Measurements from ENCODE around the gene FGFRL1. TPM values are rescaled to one million over a fixed set of nuclear protein-coding genes. Genes with fewer than 3 reads are reported as not detected.
A peak's percentile ranks its signal among the peaks of the same experiment; 100 is the strongest.

The FGFRL1 gene
- total RNA-seq, 4 donors from 2014 or later = 11.7 to 15.9 (median 14.2) TPM

- peaks cover 22 to 34% (median 29%) of the 10 kb centered on the region in 4 donors for H3K4me1 ChIP-seq
- no peaks in the 10 kb centered on the region for H3K9me3 ChIP-seq
- peak overlapping the region in 3 of 4 donors; percentile 13 to 40 (median 15) for H3K4me3 ChIP-seq
- in situ Hi-C loops (cut with MboI; ENCODE audit: low pct_ligation_motif_present in 1 of 4, low pct_unique_long_range_greater_than_20kb in 1 of 4, low sequenced_read_pairs in 3 of 4) = no loop called here
- WGBS, 2 donors (ENCODE audit: low coverage in 1 of 2) = 49 to 53% methylated on average over 9 to 23 of the region's 23 CpGs
- DNase-seq = peak; percentile 89
- H3K27ac ChIP-seq = peak overlapping the region in 3 of 4 donors; percentile 11 to 27 (median 14)
- TF ChIP-seq POLR2A (IDR thresholded peaks at IDR 0.05) (peak; percentile 55), EP300 (IDR thresholded peaks at IDR 0.05; ENCODE audit: low read depth) (no peak), POLR2AphosphoS5 (IDR thresholded peaks at IDR 0.05) (peak in 2 of 3 donors; percentile 56 to 72)
- H3K27me3 ChIP-seq = no peaks in the 10 kb centered on the region
- intact Hi-C loops (cut with DNase I; ENCODE audit: low total_unique reads) = no loop called here
- no peaks in the 10 kb centered on the region for H3K36me3 ChIP-seq
Measured at GRCh38 chr4:985123-985830, 26.1 kb upstream of the FGFRL1 start.

- WGBS, 2 donors (ENCODE audit: low coverage in 1 of 2) = 2% methylated on average over 6 to 12 of the region's 14 CpGs
Measured at GRCh38 chr4:986428-986878, 25.0 kb upstream of the FGFRL1 start.

GRCh38 chr4:986879-987623, 24.4 kb upstream of the FGFRL1 start, which contains the start of gene IDUA:
Gene IDUA (plus strand): TSS chr4:987044. CDS start chr4:987085, 41 bp downstream.
- peak within 1 kb of the TSS; percentile 67 to 83 (median 80) for H3K27ac ChIP-seq
- no peaks in the 10 kb centered on the region for H3K27me3 ChIP-seq
- intact Hi-C loops (cut with DNase I; ENCODE audit: low total_unique reads) (no loop called here), in situ Hi-C loops (cut with MboI; ENCODE audit: low pct_ligation_motif_present in 1 of 4, low pct_unique_long_range_greater_than_20kb in 1 of 4, low sequenced_read_pairs in 3 of 4) (no loop called here)
- H3K36me3 ChIP-seq = no peaks in the 10 kb centered on the region
- H3K4me1 ChIP-seq = peaks cover 22 to 37% (median 30%) of the 10 kb centered on the region in 4 donors
- TF ChIP-seq, protein P1, sequence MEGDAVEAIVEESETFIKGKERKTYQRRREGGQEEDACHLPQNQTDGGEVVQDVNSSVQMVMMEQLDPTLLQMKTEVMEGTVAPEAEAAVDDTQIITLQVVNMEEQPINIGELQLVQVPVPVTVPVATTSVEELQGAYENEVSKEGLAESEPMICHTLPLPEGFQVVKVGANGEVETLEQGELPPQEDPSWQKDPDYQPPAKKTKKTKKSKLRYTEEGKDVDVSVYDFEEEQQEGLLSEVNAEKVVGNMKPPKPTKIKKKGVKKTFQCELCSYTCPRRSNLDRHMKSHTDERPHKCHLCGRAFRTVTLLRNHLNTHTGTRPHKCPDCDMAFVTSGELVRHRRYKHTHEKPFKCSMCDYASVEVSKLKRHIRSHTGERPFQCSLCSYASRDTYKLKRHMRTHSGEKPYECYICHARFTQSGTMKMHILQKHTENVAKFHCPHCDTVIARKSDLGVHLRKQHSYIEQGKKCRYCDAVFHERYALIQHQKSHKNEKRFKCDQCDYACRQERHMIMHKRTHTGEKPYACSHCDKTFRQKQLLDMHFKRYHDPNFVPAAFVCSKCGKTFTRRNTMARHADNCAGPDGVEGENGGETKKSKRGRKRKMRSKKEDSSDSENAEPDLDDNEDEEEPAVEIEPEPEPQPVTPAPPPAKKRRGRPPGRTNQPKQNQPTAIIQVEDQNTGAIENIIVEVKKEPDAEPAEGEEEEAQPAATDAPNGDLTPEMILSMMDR (IDR thresholded peaks at IDR 0.05) = peak in 4 of 5 experiments; percentile 34 to 42 (median 37)
- TF ChIP-seq EP300 (IDR thresholded peaks at IDR 0.05; ENCODE audit: low read depth) (no peak), POLR2A (IDR thresholded peaks at IDR 0.05) (peak; percentile 39), POLR2AphosphoS5 (IDR thresholded peaks at IDR 0.05) (peak in 2 of 3 donors; percentile 2 to 24)
- peak; percentile 90 for DNase-seq
- 3% methylated on average over 20 of the region's 69 CpGs; no CpG with 5 or more reads in 1 of the 2 donors for WGBS, 2 donors (ENCODE audit: low coverage in 1 of 2)
- peak within 1 kb of the TSS; percentile 47 to 94 (median 79) for H3K4me3 ChIP-seq
- no peaks in the 10 kb centered on the region for H3K9me3 ChIP-seq

More at GRCh38 chr4:986428-986878, 25.0 kb upstream of the FGFRL1 start:
- Histone ChIP-seq H3K4me1 (peaks cover 22 to 34% (median 29%) of the 10 kb centered on the region in 4 donors), H3K27ac (peak overlapping the region; percentile 67 to 83 (median 80)), H3K9me3 (no peaks in the 10 kb centered on the region), H3K4me3 (peak overlapping the region; percentile 47 to 94 (median 79)), H3K27me3 (no peaks in the 10 kb centered on the region), H3K36me3 (no peaks in the 10 kb centered on the region)
- TF ChIP-seq POLR2A (IDR thresholded peaks at IDR 0.05) (no peak), POLR2AphosphoS5 (IDR thresholded peaks at IDR 0.05) (peak in 1 of 3 donors; percentile 18)
- intact Hi-C loops (cut with DNase I; ENCODE audit: low total_unique reads) = no loop called here
- DNase-seq = no peak
- in situ Hi-C loops (cut with MboI; ENCODE audit: low pct_ligation_motif_present in 1 of 4, low pct_unique_long_range_greater_than_20kb in 1 of 4, low sequenced_read_pairs in 3 of 4) = no loop called here

DNA sequence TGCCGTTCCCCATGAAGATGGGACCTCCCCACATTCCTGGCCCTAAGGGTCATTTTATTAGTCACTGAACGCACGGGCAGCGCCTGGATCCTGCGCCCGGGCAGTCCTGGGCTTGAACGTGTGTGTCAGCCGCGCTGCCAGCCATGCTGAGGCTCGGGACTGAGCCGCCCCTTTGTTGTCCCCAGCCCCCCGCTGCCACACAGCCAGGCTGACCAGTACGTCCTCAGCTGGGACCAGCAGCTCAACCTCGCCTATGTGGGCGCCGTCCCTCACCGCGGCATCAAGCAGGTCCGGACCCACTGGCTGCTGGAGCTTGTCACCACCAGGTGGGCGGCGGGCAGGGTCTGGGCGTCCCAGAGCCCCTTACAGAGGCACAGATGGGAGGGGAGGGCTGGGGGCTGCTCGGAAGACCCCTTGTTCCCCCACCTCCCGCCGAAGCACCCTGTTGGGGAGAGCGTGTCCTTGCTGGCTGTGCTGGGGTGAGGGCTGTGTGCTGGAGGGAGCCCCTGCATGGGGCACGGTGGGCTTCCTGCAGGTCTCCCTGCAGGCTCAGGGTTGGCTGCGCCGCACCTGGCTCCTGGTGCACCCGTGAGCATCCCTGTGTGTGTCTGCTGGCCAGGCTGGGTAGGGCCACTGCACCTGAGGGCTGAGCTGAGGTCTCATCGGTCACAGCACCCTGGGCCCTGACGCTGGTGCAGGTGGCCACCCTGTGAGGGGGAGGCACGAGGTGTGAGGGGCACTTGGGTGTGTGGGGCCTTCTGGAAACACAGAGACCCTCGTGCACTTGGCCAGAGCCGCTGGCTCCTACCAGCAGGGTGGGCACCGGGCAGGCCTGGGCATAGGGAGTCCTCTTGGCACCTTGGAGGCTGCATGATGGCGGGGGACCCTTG, 23.6 kb upstream of the FGFRL1 start:
- in situ Hi-C loops (cut with MboI; ENCODE audit: low pct_ligation_motif_present in 1 of 4, low pct_unique_long_range_greater_than_20kb in 1 of 4, low sequenced_read_pairs in 3 of 4) = no loop called here
- Histone ChIP-seq H3K4me1 (peaks cover 26 to 43% (median 37%) of the 10 kb centered on the region in 4 donors), H3K27me3 (no peaks in the 10 kb centered on the region), H3K36me3 (no peaks in the 10 kb centered on the region), H3K27ac (peak overlapping the region in 3 of 4 donors; percentile 78 to 83 (median 81)), H3K4me3 (peak overlapping the region in 3 of 4 donors; percentile 72 to 94 (median 86)), H3K9me3 (no peaks in the 10 kb centered on the region)
- intact Hi-C loops (cut with DNase I; ENCODE audit: low total_unique reads) = loop anchor here (2.0 kb wide), 1 partner anchor 61 kb away; no protein-coding TSS in a partner anchor
- WGBS, 2 donors (ENCODE audit: low coverage in 1 of 2) = 77% methylated on average over 26 of the region's 37 CpGs; no CpG with 5 or more reads in 1 of the 2 donors
- DNase-seq = no peak
- TF ChIP-seq, protein P1 (IDR thresholded peaks at IDR 0.05) = no peak
- TF ChIP-seq POLR2A (IDR thresholded peaks at IDR 0.05) = no peak
